Measurements from ENCODE around the gene SMOC2.

- TF ChIP-seq CTCF (IDR thresholded peaks at IDR 0.05), result no peak
- TF ChIP-seq EZH2 (IDR thresholded peaks at IDR 0.05; ENCODE audit: borderline replicate concordance, insufficient read depth, low read depth, low read length, poor library complexity, severe bottlenecking), result no peak
Observed at GRCh38 chr6:168576388-168576787, 135.4 kb downstream of the SMOC2 start.

Data from B cell (primary cell).